GM12892 (cell line): ENCODE results near the gene AMBRA1.

ENCODE experiments used
- POLR2A ChIP-seq: IDR thresholded peaks from 2 replicates; pipeline ENCODE4 v1.6.1; 2011; ENCODE audit warnings: low read depth, low read length, control low read depth
- POLR2AphosphoS5 ChIP-seq: IDR thresholded peaks from 2 replicates; pipeline ENCODE4 v1.6.1; 2011; ENCODE audit warnings: low read depth, low read length, control low read depth
- TAF1 ChIP-seq: IDR thresholded peaks from 2 replicates; pipeline ENCODE4 v1.6.1; 2011; ENCODE audit warnings: low read depth, mild to moderate bottlenecking, control low read depth, low read length, borderline replicate concordance

- TF ChIP-seq POLR2A (no peak), POLR2AphosphoS5 (no peak), TAF1 (no peak)
Observed at GRCh38 chr11:46480909-46481308, 112.9 kb downstream of the AMBRA1 start.
